ENCODE results near the gene PRDM16.

DNA sequence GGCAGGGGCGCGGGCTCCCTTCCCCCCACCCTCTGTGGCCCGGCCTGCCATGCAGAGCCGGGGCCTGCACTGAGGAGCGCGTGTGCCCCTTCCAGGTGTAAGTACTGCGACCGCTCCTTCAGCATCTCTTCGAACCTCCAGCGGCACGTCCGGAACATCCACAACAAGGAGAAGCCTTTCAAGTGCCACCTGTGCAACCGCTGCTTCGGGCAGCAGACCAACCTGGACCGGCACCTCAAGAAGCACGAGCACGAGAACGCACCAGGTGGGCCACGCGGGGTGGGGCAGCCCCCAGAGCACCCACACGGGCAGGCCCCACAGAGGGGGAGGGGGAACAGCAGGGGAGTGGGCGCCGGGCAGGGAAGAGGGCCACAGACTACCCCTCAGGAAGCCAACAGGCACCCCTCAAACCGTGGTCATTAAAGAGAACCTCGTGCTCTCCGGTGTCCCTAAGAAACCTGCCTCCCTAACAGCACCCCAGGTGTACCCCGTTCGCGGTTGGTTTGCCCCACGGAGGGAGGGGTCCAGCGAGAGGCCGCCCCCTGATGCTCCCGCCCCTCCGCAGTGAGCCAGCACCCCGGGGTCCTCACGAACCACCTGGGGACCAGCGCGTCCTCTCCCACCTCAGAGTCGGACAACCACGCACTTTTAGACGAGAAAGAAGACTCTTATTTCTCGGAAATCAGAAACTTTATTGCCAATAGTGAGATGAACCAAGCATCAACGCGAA lies 356.6 kb downstream of the PRDM16 start:
- TF ChIP-seq, protein P1, sequence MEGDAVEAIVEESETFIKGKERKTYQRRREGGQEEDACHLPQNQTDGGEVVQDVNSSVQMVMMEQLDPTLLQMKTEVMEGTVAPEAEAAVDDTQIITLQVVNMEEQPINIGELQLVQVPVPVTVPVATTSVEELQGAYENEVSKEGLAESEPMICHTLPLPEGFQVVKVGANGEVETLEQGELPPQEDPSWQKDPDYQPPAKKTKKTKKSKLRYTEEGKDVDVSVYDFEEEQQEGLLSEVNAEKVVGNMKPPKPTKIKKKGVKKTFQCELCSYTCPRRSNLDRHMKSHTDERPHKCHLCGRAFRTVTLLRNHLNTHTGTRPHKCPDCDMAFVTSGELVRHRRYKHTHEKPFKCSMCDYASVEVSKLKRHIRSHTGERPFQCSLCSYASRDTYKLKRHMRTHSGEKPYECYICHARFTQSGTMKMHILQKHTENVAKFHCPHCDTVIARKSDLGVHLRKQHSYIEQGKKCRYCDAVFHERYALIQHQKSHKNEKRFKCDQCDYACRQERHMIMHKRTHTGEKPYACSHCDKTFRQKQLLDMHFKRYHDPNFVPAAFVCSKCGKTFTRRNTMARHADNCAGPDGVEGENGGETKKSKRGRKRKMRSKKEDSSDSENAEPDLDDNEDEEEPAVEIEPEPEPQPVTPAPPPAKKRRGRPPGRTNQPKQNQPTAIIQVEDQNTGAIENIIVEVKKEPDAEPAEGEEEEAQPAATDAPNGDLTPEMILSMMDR (conservative IDR thresholded peaks at IDR 0.05; ENCODE audit: low read depth in 2 of 2) = no peak
- TF ChIP-seq POLR2AphosphoS5 (IDR thresholded peaks at IDR 0.05; ENCODE audit: low read depth) (no peak), EZH2phosphoT487 (IDR thresholded peaks at IDR 0.05; ENCODE audit: unreplicated experiment) (no peak), EZH2 (IDR thresholded peaks at IDR 0.05; ENCODE audit: low read depth, unreplicated experiment) (no peak), CREB1 (CRISPR knock-in tag; IDR thresholded peaks at IDR 0.05; ENCODE audit: low read depth) (no peak), STAT1 (IDR thresholded peaks at IDR 0.05; ENCODE audit: unreplicated experiment) (no peak), ZNF114 (CRISPR knock-in tag; IDR thresholded peaks at IDR 0.05) (no peak), ZNF331 (CRISPR knock-in tag; IDR thresholded peaks at IDR 0.05; ENCODE audit: low read depth) (no peak), JUNB (IDR thresholded peaks at IDR 0.05; ENCODE audit: unreplicated experiment) (no peak)
- TF ChIP-seq, protein P2, sequence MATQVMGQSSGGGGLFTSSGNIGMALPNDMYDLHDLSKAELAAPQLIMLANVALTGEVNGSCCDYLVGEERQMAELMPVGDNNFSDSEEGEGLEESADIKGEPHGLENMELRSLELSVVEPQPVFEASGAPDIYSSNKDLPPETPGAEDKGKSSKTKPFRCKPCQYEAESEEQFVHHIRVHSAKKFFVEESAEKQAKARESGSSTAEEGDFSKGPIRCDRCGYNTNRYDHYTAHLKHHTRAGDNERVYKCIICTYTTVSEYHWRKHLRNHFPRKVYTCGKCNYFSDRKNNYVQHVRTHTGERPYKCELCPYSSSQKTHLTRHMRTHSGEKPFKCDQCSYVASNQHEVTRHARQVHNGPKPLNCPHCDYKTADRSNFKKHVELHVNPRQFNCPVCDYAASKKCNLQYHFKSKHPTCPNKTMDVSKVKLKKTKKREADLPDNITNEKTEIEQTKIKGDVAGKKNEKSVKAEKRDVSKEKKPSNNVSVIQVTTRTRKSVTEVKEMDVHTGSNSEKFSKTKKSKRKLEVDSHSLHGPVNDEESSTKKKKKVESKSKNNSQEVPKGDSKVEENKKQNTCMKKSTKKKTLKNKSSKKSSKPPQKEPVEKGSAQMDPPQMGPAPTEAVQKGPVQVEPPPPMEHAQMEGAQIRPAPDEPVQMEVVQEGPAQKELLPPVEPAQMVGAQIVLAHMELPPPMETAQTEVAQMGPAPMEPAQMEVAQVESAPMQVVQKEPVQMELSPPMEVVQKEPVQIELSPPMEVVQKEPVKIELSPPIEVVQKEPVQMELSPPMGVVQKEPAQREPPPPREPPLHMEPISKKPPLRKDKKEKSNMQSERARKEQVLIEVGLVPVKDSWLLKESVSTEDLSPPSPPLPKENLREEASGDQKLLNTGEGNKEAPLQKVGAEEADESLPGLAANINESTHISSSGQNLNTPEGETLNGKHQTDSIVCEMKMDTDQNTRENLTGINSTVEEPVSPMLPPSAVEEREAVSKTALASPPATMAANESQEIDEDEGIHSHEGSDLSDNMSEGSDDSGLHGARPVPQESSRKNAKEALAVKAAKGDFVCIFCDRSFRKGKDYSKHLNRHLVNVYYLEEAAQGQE (IDR thresholded peaks at IDR 0.05; ENCODE audit: unreplicated experiment) = no peak
- TF ChIP-seq, protein P3, sequence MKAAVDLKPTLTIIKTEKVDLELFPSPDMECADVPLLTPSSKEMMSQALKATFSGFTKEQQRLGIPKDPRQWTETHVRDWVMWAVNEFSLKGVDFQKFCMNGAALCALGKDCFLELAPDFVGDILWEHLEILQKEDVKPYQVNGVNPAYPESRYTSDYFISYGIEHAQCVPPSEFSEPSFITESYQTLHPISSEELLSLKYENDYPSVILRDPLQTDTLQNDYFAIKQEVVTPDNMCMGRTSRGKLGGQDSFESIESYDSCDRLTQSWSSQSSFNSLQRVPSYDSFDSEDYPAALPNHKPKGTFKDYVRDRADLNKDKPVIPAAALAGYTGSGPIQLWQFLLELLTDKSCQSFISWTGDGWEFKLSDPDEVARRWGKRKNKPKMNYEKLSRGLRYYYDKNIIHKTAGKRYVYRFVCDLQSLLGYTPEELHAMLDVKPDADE (IDR thresholded peaks at IDR 0.05) = no peak

Measured in GM23338 (cell line).